ENCODE data around the gene FAM131C.

Gene FAM131C

DNA sequence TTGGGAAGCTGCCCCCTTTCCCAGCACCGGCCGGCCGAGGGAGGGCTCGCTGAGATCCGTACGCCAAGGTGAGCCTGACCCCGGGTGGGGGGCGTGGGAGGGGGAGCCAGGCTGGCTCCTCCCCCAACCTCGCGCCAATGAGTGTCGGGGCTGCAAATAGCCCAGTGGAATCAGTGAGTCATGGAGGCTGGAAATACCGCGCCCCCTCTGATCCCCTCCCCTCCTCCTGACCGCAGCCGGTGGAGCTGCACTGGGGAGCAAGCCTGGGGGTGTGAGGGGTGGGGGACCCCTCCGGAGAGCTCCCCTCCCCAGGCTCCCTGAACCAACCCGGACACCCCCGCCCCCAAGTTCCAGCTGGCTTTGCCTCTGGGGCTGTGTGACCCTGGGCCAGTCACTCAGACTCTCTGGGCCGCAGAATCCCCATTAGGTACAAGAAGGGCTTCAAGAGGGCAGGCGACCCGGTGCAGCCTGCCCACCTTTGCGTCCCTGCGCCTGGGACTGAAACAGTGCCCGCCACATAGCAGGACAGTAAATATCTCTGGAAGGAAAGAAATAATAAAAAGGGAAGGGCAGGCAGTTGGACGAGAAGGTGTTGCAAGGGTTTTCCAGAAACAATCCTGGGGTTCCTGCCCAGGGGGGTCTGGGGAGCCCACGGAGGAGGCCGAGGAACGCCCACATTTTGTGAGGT, 60.1 kb downstream of the FAM131C start:
- H3K9me3 ChIP-seq = no peaks in the 10 kb centered on the region
- peak overlapping the region; percentile 29 for H3K4me3 ChIP-seq (ENCODE audit: low read depth, low read length)
- TF ChIP-seq, protein P1, sequence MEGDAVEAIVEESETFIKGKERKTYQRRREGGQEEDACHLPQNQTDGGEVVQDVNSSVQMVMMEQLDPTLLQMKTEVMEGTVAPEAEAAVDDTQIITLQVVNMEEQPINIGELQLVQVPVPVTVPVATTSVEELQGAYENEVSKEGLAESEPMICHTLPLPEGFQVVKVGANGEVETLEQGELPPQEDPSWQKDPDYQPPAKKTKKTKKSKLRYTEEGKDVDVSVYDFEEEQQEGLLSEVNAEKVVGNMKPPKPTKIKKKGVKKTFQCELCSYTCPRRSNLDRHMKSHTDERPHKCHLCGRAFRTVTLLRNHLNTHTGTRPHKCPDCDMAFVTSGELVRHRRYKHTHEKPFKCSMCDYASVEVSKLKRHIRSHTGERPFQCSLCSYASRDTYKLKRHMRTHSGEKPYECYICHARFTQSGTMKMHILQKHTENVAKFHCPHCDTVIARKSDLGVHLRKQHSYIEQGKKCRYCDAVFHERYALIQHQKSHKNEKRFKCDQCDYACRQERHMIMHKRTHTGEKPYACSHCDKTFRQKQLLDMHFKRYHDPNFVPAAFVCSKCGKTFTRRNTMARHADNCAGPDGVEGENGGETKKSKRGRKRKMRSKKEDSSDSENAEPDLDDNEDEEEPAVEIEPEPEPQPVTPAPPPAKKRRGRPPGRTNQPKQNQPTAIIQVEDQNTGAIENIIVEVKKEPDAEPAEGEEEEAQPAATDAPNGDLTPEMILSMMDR (IDR thresholded peaks at IDR 0.05; ENCODE audit: low read depth, low read length) = no peak
- H3K36me3 ChIP-seq = no peaks in the 10 kb centered on the region
- peak; percentile 48 for DNase-seq
- no peaks in the 10 kb centered on the region for H3K27me3 ChIP-seq
- peaks cover 29% of the 10 kb centered on the region for H3K4me1 ChIP-seq

DNA sequence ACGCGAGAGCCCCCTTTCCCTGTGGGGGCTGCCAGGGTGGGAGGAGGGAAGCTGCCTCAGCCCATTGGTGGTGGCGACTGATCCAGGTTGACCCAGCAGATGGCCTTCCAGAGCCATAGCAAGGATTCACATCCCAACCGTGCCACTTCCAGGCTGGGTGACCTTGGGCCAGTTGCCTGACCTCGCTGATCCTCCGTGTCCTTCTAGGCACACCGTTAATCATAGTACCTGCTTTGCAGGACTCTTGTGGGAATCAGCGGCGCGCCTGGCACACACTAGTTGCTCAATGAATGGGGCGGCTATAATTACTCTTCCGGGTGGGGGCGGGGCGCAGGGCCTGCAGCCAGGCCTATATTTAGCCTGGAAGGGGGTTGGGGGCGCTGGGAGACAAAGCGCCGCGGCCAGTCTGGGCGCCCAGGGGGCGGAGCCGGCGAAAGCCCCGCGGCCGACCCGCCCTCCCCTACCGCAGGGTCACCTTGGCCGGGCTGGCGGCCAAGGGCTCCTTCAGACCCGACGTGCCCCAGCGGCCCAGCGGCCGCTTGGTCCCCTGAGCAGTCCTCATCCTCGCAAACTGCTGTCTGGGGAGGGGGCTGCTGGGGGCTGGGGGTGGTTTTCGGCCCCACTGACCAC, 60.7 kb downstream of the FAM131C start:
- H3K36me3 ChIP-seq = no peaks in the 10 kb centered on the region
- H3K9me3 ChIP-seq = no peaks in the 10 kb centered on the region
- H3K27me3 ChIP-seq = no peaks in the 10 kb centered on the region
- DNase-seq = peak; percentile 63
- peaks cover 23% of the 10 kb centered on the region for H3K4me1 ChIP-seq
- TF ChIP-seq, protein P1 (IDR thresholded peaks at IDR 0.05; ENCODE audit: low read depth, low read length) = no peak
- H3K4me3 ChIP-seq (ENCODE audit: low read depth, low read length) = peak overlapping the region; percentile 29

DNA sequence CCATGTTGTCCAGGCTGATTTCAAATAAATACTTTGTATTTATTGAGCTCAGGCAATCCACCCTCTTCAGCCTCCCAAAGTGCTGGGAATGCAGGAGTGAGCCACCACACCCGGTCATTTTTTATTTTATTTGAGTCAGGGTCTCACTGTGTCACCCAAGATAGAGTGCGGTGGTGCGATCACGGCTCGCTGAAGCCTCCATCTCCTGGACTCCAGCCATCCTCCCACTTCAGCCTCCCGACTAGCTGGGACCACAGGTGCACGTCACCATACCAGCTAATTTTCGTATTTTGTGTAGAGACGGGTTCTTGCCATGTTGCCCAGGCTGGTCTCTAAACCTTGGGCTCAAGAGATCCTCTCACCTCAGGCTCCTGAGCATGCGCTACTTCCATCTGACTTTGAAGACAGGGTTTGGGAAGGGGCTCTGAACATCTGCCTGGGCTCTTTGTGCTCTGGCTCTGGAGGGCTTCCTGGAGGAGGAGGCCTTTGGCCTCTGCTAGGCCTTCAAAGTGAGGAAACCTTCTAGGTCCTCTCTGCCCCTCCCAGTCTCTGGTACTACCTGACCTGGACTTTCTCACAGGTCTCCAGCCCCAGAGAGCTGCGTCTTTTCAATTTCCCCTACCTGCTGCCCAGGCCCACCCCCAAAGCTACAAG, 61.4 kb downstream of the FAM131C start:
- Histone ChIP-seq H3K4me1 (peaks cover 18% of the 10 kb centered on the region), H3K36me3 (no peaks in the 10 kb centered on the region), H3K27me3 (no peaks in the 10 kb centered on the region), H3K4me3 (ENCODE audit: low read depth, low read length) (no peak overlapping the region), H3K9me3 (no peaks in the 10 kb centered on the region)
- TF ChIP-seq, protein P1 (IDR thresholded peaks at IDR 0.05; ENCODE audit: low read depth, low read length) = no peak
- DNase-seq = no peak

DNA sequence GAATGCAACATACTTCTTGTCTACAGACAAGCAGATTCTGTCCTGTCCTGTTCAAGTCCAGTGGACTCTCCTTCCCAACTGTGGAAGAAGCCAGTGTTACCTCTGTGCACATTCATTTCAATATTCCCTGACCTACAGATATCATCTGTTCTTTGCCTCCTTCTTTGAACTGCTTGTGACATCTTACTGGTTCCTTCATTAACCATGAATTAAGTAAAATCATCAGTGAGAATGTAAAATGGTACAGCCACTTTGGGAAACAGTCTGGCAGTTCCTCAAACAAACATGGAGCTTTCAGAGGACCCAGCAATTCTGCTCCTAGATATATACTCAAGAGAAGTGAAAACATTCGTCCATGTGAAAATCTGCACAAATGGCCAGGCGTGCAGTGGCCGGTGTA, 62.6 kb downstream of the FAM131C start:
- no peaks in the 10 kb centered on the region for H3K36me3 ChIP-seq
- H3K9me3 ChIP-seq = no peaks in the 10 kb centered on the region
- DNase-seq = no peak
- TF ChIP-seq, protein P1 (IDR thresholded peaks at IDR 0.05; ENCODE audit: low read depth, low read length) = no peak
- no peak overlapping the region for H3K4me3 ChIP-seq (ENCODE audit: low read depth, low read length)
- H3K4me1 ChIP-seq = peaks cover 18% of the 10 kb centered on the region
- no peaks in the 10 kb centered on the region for H3K27me3 ChIP-seq

GRCh38 chr1:16009678-16010077, 63.8 kb downstream of the FAM131C start:
- TF ChIP-seq, protein P1 (IDR thresholded peaks at IDR 0.05; ENCODE audit: low read depth, low read length) = no peak
- no peak overlapping the region for H3K4me3 ChIP-seq (ENCODE audit: low read depth, low read length)
- H3K9me3 ChIP-seq = no peaks in the 10 kb centered on the region
- no peak for DNase-seq
- peaks cover 10% of the 10 kb centered on the region for H3K4me1 ChIP-seq
- H3K27me3 ChIP-seq = no peaks in the 10 kb centered on the region
- H3K36me3 ChIP-seq = no peaks in the 10 kb centered on the region

DNA sequence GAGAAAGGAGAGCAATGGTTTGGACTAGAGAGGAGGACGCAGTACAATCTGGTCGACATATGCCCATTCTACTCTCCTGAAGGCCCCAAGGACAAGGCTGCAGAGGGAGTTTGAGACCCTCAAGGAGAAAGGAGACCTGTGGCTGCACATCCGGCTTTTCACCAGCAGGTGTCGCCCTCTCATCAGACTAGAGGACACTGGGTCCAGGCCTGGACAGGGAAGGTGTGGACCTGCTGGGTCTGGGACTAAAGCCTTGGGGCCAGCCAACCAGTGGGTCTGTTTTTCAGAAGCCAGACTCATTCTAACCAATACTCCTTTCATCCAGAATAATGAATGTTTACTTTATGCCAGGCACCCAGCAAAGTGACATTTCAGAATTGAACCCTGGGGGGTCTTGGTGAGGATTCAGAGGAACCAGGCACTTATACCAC, 64.4 kb downstream of the FAM131C start:
- Histone ChIP-seq H3K4me1 (peaks cover 5% of the 10 kb centered on the region), H3K9me3 (no peaks in the 10 kb centered on the region), H3K27me3 (no peaks in the 10 kb centered on the region), H3K36me3 (no peaks in the 10 kb centered on the region), H3K4me3 (ENCODE audit: low read depth, low read length) (no peak overlapping the region)
- TF ChIP-seq, protein P1 (IDR thresholded peaks at IDR 0.05; ENCODE audit: low read depth, low read length) = peak; percentile 82
- DNase-seq = peak; percentile 77
